ENCODE measurements around the gene DYRK1A. TPM values are rescaled to one million over a fixed set of nuclear protein-coding genes. Genes with fewer than 3 reads are reported as not detected.

The DYRK1A gene
- total and polyA plus RNA-seq, 2 experiments from 2014 or later: 4.2 to 61.7 TPM

DNA sequence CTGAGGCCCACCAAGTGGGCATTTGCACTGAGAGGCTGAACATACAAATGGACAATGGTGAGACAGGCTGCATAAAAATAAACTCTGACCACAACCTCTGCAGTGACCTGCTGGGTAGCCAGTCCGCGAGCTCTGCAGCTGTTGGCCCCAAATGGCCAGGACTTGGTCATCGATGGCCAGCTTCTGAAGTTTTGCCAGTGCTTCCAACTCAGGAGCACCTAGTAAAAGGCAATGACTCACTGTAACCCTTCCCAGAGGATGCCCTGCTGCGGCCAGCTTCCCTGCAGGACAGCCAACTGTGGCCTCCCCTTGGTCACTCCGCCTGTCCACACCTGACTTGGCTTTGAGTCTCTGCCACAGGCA is 185.4 kb downstream of the DYRK1A start:
- H3K4me1 ChIP-seq (ENCODE audit: low read depth): peaks cover 56% of the 10 kb centered on the region
- DNase-seq (ENCODE audit: low read depth in 1 of 2, low spot score in 1 of 2): no peak
- H3K4me3 ChIP-seq: no peak overlapping the region

DNA sequence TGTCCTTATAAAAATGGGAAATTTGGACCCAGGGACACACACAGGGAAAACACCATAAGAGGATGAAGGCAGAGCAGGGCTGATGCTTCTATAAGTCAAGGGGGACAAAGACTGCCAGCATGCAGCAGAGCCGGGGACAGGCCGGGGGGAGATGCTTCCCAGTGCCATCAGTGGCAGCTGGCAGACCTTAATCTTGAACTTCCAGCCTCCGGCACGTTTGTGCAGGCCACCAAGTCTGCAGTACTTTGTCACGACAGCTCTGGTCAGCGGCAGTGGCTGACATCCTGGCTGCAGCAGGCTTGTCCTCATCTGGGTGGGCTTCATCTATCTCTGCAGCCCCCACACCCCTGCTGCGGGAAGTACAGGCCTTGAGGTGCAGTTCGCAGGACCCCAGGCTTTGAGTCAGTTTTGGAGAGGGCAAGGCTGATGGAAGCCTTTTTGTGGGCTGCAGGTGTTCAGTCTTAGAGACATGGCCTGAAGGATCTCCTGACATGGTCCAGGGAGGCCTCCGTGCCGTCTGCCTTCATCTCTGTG is 186.0 kb downstream of the DYRK1A start:
- Histone ChIP-seq H3K9me3 (ENCODE audit: low read depth) (no peaks in the 10 kb centered on the region), H3K4me1 (ENCODE audit: low read depth) (peaks cover 56% of the 10 kb centered on the region), H3K36me3 (no peaks in the 10 kb centered on the region), H3K4me3 (no peak overlapping the region), H3K27ac (peak overlapping the region; percentile 95), H3K27me3 (no peaks in the 10 kb centered on the region)
- TF ChIP-seq, protein P1, sequence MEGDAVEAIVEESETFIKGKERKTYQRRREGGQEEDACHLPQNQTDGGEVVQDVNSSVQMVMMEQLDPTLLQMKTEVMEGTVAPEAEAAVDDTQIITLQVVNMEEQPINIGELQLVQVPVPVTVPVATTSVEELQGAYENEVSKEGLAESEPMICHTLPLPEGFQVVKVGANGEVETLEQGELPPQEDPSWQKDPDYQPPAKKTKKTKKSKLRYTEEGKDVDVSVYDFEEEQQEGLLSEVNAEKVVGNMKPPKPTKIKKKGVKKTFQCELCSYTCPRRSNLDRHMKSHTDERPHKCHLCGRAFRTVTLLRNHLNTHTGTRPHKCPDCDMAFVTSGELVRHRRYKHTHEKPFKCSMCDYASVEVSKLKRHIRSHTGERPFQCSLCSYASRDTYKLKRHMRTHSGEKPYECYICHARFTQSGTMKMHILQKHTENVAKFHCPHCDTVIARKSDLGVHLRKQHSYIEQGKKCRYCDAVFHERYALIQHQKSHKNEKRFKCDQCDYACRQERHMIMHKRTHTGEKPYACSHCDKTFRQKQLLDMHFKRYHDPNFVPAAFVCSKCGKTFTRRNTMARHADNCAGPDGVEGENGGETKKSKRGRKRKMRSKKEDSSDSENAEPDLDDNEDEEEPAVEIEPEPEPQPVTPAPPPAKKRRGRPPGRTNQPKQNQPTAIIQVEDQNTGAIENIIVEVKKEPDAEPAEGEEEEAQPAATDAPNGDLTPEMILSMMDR (IDR thresholded peaks at IDR 0.05; ENCODE audit: low read depth, low read length): no peak
- DNase-seq (ENCODE audit: low read depth in 1 of 2, low spot score in 1 of 2): no peak

More for the DNA sequence above, 185.4 kb downstream of the DYRK1A start:
- TF ChIP-seq, protein P1 (IDR thresholded peaks at IDR 0.05; ENCODE audit: low read depth, low read length): no peak
- peak overlapping the region; percentile 95 for H3K27ac ChIP-seq
- no peaks in the 10 kb centered on the region for H3K36me3 ChIP-seq
- H3K27me3 ChIP-seq: no peaks in the 10 kb centered on the region
- no peaks in the 10 kb centered on the region for H3K9me3 ChIP-seq (ENCODE audit: low read depth)

DNA sequence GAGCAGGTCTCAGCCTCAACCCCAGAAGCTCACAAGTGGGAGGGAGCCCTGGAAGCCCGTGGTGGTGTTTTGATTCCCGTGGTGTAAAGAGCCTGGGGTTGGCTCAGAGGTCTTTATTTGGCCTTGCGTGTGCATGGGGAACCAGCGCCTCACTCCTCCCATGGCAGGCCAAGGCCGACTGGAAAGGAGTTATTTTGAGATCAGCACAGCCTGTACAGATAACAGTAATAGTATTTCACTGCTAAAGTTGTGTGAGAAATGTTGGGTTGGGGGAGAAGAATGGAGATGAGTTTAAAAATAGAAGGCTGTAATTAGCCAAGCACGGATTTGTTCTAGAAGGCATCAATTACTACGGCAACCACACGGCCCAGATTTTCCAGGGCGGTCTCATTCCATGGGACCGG is 186.5 kb downstream of the DYRK1A start:
- no peaks in the 10 kb centered on the region for H3K27me3 ChIP-seq
- H3K4me1 ChIP-seq (ENCODE audit: low read depth): peaks cover 56% of the 10 kb centered on the region
- TF ChIP-seq, protein P1 (IDR thresholded peaks at IDR 0.05; ENCODE audit: low read depth, low read length): no peak
- peak overlapping the region; percentile 95 for H3K27ac ChIP-seq
- no peak overlapping the region for H3K4me3 ChIP-seq
- no peaks in the 10 kb centered on the region for H3K9me3 ChIP-seq (ENCODE audit: low read depth)
- H3K36me3 ChIP-seq: no peaks in the 10 kb centered on the region
- peak in 1 of 2 donors; percentile 79 for DNase-seq (ENCODE audit: low read depth in 1 of 2, low spot score in 1 of 2)

DNA sequence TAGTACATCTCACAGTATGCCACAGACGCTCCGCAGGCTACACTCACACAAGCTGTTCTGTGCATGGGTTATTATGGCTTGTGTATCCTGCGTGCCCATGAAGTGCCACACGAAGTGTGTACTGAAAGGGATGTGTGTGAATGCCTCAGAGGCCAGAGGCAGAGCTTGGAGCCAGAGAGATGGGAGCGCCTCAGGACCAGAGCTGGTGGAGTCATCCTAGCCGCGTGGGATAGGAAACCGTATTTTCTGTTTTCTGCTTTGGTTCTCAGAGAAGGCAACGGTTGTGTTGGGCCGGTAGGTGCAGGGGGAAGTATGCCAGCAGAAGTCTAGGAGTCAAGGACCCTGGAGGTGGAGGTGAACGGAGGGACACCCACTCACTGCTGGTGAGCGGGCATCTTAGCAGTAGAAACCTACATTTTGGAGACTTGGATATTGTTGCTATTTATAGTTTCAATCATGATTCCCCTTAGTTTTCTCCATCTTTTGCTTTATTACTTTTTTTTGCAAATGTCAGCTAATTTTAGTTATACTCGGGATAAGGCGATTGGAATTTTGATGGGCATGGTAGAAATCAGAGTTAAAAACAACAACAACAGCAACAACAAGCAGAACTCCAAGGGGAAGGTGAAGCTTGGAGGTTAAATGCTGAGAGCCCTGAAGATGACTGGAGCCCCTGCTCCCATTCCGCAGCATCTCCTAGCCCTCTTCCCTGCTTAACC is 188.2 kb downstream of the DYRK1A start:
- DNase-seq (ENCODE audit: low read depth in 1 of 2, low spot score in 1 of 2): no peak
- TF ChIP-seq, protein P1 (IDR thresholded peaks at IDR 0.05; ENCODE audit: low read depth, low read length): no peak
- no peaks in the 10 kb centered on the region for H3K36me3 ChIP-seq
- H3K9me3 ChIP-seq (ENCODE audit: low read depth): no peaks in the 10 kb centered on the region
- H3K27me3 ChIP-seq: no peaks in the 10 kb centered on the region
- H3K27ac ChIP-seq: peak overlapping the region; percentile 95
- H3K4me3 ChIP-seq: no peak overlapping the region
- H3K4me1 ChIP-seq (ENCODE audit: low read depth): peaks cover 56% of the 10 kb centered on the region

DNA sequence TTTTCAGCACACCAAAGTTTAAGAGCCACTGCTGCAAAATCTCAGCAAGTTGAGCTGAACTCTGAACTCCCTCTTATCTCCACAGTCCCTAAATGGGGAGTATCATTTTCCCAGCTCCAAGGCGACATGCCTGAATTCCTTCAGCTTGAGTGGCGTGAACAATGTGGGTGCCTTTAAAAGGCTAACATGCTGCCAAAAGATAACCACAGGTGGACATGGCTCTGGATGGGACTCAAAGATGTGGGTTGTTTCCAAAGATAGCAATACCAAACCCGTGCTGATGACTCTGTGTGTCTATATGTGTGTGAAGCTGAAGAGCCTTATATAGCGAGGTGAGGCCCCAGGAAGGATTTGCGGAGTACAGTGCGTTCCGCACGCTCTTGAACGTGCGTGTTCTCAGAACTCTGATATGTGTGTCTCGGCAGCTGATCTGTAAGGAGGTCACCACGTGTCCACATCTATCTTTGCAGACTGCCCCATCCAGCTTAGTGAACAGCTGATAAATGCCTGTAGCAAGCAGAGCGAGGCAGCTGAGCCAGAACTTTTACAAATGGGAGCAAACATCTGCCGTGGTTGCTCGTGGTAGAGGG is 189.2 kb downstream of the DYRK1A start:
- peak in 1 of 2 donors; percentile 69 for DNase-seq (ENCODE audit: low read depth in 1 of 2, low spot score in 1 of 2)
- Histone ChIP-seq H3K4me1 (ENCODE audit: low read depth) (peaks cover 51% of the 10 kb centered on the region), H3K9me3 (ENCODE audit: low read depth) (no peaks in the 10 kb centered on the region), H3K27ac (peak overlapping the region; percentile 95), H3K36me3 (no peaks in the 10 kb centered on the region), H3K27me3 (no peaks in the 10 kb centered on the region), H3K4me3 (no peak overlapping the region)
- TF ChIP-seq, protein P1 (IDR thresholded peaks at IDR 0.05; ENCODE audit: low read depth, low read length): no peak

Data from cardiac muscle cell (in vitro differentiated cells and primary cell).